Neural cell (in vitro differentiated cells): ENCODE measurements around the gene SHISA7. TPM values are rescaled to one million over a fixed set of nuclear protein-coding genes. Genes with fewer than 3 reads are reported as not detected.

ENCODE experiments used
- H2AFZ ChIP-seq: fragments of 200-600, 300-800 bp; sonication (generic), shearing (Covaris generic); 2 replicates; pipeline ENCODE4 v1.6.0; 2014; ENCODE audit warnings: low read depth, mild to moderate bottlenecking, antibody characterized with exemption, low read length, moderate library complexity
- H3F3A ChIP-seq: fragments of 200-600 bp; shearing (Covaris generic); 2 replicates; pipeline ENCODE4 v1.6.1; 2016; ENCODE audit warnings: mild to moderate bottlenecking, moderate library complexity, mixed read lengths, antibody characterized with exemption, low read length; ENCODE audit not compliant: insufficient read depth, poor library complexity, severe bottlenecking
- H3K27ac ChIP-seq: fragments of 200-600, 300-800 bp; sonication (generic), shearing (Covaris generic); 2 replicates; pipeline ENCODE4 v1.5.1; 2014; ENCODE audit warnings: mild to moderate bottlenecking, low read length, moderate library complexity
- H3K27me3 ChIP-seq: fragments of 300-800, 200-600 bp; sonication (generic), shearing (Covaris generic); 2 replicates; pipeline ENCODE4 v1.6.0; 2014; ENCODE audit warnings: mild to moderate bottlenecking, low read depth, low read length, moderate library complexity; ENCODE audit not compliant: insufficient read depth
- H3K36me3 ChIP-seq: fragments of 300-800, 200-600 bp; sonication (generic), shearing (Covaris generic); 2 replicates; pipeline ENCODE4 v1.5.1; 2014; ENCODE audit warnings: mild to moderate bottlenecking, antibody characterized with exemption, low read length, moderate library complexity; ENCODE audit not compliant: insufficient read depth
- H3K4me2 ChIP-seq: fragments of 300-800, 200-600 bp; sonication (generic), shearing (Covaris generic); 2 replicates; pipeline ENCODE4 v1.6.0; 2014; ENCODE audit warnings: mild to moderate bottlenecking, low read length
- H3K4me3 ChIP-seq: fragments of 300-800, 200-600 bp; sonication (generic), shearing (Covaris generic); 2 replicates; pipeline ENCODE4 v1.5.1; 2014; ENCODE audit warnings: mild to moderate bottlenecking, low read length, moderate library complexity
- H3K79me2 ChIP-seq: fragments of 200-600 bp; shearing (Covaris generic); replicated peaks from 2 replicates; pipeline ENCODE4 v1.6.0; 2014; ENCODE audit warnings: mild to moderate bottlenecking, low read length, moderate library complexity; ENCODE audit not compliant: insufficient read depth
- H3K9ac ChIP-seq: fragments of 300-800, 200-600 bp; sonication (generic), shearing (Covaris generic); 2 replicates; pipeline ENCODE4 v1.6.1; 2016; ENCODE audit warnings: mild to moderate bottlenecking, low read length, mixed read lengths
- H3K9me2 ChIP-seq: fragments of 200-600 bp; shearing (Covaris generic); 2 replicates; pipeline ENCODE4 v1.6.1; 2016; ENCODE audit warnings: mild to moderate bottlenecking, low read length, mixed read lengths; ENCODE audit not compliant: insufficient read depth
- H3K9me3 ChIP-seq: fragments of 200-600, 300-800 bp; sonication (generic), shearing (Covaris generic); 2 replicates; pipeline ENCODE4 v1.6.1; 2016; ENCODE audit warnings: mild to moderate bottlenecking, mixed run types, low read length, moderate library complexity, mixed read lengths
- H4K20me1 ChIP-seq: fragments of 200-600 bp; shearing (Covaris generic); 2 replicates; pipeline ENCODE4 v1.6.1; 2016; ENCODE audit warnings: mild to moderate bottlenecking, mixed run types; ENCODE audit not compliant: insufficient read depth
- CTCF ChIP-seq: fragments of 450-650 bp; IDR thresholded peaks from 2 replicates; pipeline ENCODE4 v1.5.1; 2014; ENCODE audit warnings: antibody characterized with exemption, mild to moderate bottlenecking, moderate library complexity; ENCODE audit not compliant: poor library complexity, severe bottlenecking
- EP300 ChIP-seq: fragments of 450-650 bp; conservative IDR thresholded peaks from 2 replicates; pipeline ENCODE4 v1.6.1; 2014; ENCODE audit warnings: antibody characterized with exemption, mild to moderate bottlenecking, moderate library complexity; ENCODE audit not compliant: poor library complexity, severe bottlenecking
- EZH2 ChIP-seq: fragments of 200-600, 300-800 bp; shearing (Covaris generic), sonication (generic); IDR thresholded peaks from 2 replicates; pipeline ENCODE4 v1.6.1; 2014; ENCODE audit warnings: antibody characterized with exemption, low read length, borderline replicate concordance, mild to moderate bottlenecking; ENCODE audit not compliant: insufficient read depth, poor library complexity, severe bottlenecking
- MXI1 ChIP-seq: fragments of 450-650 bp; conservative IDR thresholded peaks from 2 replicates; pipeline ENCODE4 v1.6.1; 2014; ENCODE audit warnings: antibody characterized with exemption, mild to moderate bottlenecking; ENCODE audit not compliant: poor library complexity, severe bottlenecking
- POLR2AphosphoS5 ChIP-seq: IDR thresholded peaks from 2 replicates; pipeline ENCODE4 v1.6.1; 2012
- RAD21 ChIP-seq: fragments of 450-650 bp; conservative IDR thresholded peaks from 2 replicates; pipeline ENCODE4 v1.6.1; 2014; ENCODE audit warnings: antibody characterized with exemption, mild to moderate bottlenecking, moderate library complexity
- REST ChIP-seq: IDR thresholded peaks from 2 replicates; pipeline ENCODE4 v1.6.1; 2012; ENCODE audit warnings: borderline replicate concordance
- SMC3 ChIP-seq: fragments of 450-650 bp; conservative IDR thresholded peaks from 2 replicates; pipeline ENCODE4 v1.6.1; 2014; ENCODE audit warnings: antibody characterized with exemption, mild to moderate bottlenecking, moderate library complexity; ENCODE audit not compliant: poor library complexity
- TAF1 ChIP-seq: IDR thresholded peaks from 2 replicates; pipeline ENCODE4 v1.6.1; 2012; ENCODE audit warnings: low read depth
- polyA plus RNA-seq: library from polyadenylated mRNA; depleted of rRNA; stranded (reverse); fragments of >200 nt; gene quantifications from 2 replicates; pipeline ENCODE4 v1.2.3, GENCODE V29; 2014

The SHISA7 gene
- polyA plus RNA-seq, 1 donor from 2014 or later, result 4.5 TPM

GRCh38 chr19:55491546-55492360, 48.7 kb upstream of the SHISA7 start:
- H3K36me3 ChIP-seq, result no peaks in the 10 kb centered on the region
- TF ChIP-seq CTCF, result no peak
- TF ChIP-seq EP300, result no peak
- no peak for TF ChIP-seq REST
- TF ChIP-seq EZH2, result no peak
- no peak for TF ChIP-seq MXI1
- TF ChIP-seq SMC3, result no peak
- TF ChIP-seq RAD21, result no peak
- TF ChIP-seq TAF1, result no peak
- TF ChIP-seq POLR2AphosphoS5, result no peak

GRCh38 chr19:55490478-55491432, 47.7 kb upstream of the SHISA7 start:
- H3K9me3 ChIP-seq, result no peaks in the 10 kb centered on the region
- no peak overlapping the region for H3K4me3 ChIP-seq
- H3K27me3 ChIP-seq, result no peaks in the 10 kb centered on the region
- H3K9me2 ChIP-seq, result no peaks in the 10 kb centered on the region
- TF ChIP-seq REST, result no peak
- TF ChIP-seq RAD21, result no peak
- no peak for TF ChIP-seq POLR2AphosphoS5
- TF ChIP-seq EZH2, result no peak
- TF ChIP-seq CTCF, result no peak
- TF ChIP-seq EP300, result no peak
- TF ChIP-seq MXI1, result no peak
- TF ChIP-seq SMC3, result no peak
- no peak for TF ChIP-seq TAF1
- H3F3A ChIP-seq, result no peaks in the 10 kb centered on the region
- H3K79me2 ChIP-seq, result peaks cover 5% of the 10 kb centered on the region
- H3K27ac ChIP-seq, result no peak overlapping the region
- H3K36me3 ChIP-seq, result no peaks in the 10 kb centered on the region
- no peaks in the 10 kb centered on the region for H4K20me1 ChIP-seq
- no peak overlapping the region for H2AFZ ChIP-seq
- no peak overlapping the region for H3K4me2 ChIP-seq
- no peak overlapping the region for H3K9ac ChIP-seq

More at GRCh38 chr19:55491546-55492360, 48.7 kb upstream of the SHISA7 start:
- H3K27me3 ChIP-seq, result no peaks in the 10 kb centered on the region
- H3K9ac ChIP-seq, result no peak overlapping the region
- H3K9me3 ChIP-seq, result no peaks in the 10 kb centered on the region
- H3K9me2 ChIP-seq, result no peaks in the 10 kb centered on the region
- no peaks in the 10 kb centered on the region for H3F3A ChIP-seq
- no peaks in the 10 kb centered on the region for H3K79me2 ChIP-seq
- no peaks in the 10 kb centered on the region for H4K20me1 ChIP-seq
- no peak overlapping the region for H3K27ac ChIP-seq
- no peak overlapping the region for H3K4me2 ChIP-seq
- H3K4me3 ChIP-seq, result no peak overlapping the region
- no peak overlapping the region for H2AFZ ChIP-seq
